Measurements from ENCODE around the gene AMOTL1.

DNA sequence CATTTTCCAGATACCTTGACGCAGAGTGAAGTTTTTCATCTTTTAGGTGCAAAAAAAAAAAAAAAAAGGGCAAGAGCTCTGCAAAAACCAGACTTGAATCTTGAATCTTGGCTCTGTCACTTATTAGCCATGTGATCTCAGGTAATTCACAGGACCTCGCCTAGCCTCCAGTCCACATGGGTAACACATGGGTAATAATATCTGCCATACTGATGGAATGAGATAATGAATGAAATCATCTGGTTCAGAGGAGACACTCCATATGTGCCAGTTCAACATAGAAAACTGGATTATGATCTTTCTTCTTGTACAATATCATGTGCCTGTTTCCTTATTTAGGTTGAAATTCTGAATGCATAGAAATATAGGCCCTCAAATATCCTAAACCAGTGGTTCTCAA lies 8.6 kb upstream of the AMOTL1 start:
- TF ChIP-seq, protein P1, sequence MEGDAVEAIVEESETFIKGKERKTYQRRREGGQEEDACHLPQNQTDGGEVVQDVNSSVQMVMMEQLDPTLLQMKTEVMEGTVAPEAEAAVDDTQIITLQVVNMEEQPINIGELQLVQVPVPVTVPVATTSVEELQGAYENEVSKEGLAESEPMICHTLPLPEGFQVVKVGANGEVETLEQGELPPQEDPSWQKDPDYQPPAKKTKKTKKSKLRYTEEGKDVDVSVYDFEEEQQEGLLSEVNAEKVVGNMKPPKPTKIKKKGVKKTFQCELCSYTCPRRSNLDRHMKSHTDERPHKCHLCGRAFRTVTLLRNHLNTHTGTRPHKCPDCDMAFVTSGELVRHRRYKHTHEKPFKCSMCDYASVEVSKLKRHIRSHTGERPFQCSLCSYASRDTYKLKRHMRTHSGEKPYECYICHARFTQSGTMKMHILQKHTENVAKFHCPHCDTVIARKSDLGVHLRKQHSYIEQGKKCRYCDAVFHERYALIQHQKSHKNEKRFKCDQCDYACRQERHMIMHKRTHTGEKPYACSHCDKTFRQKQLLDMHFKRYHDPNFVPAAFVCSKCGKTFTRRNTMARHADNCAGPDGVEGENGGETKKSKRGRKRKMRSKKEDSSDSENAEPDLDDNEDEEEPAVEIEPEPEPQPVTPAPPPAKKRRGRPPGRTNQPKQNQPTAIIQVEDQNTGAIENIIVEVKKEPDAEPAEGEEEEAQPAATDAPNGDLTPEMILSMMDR (IDR thresholded peaks at IDR 0.05; ENCODE audit: control extremely low read depth in 1 of 3, insufficient read depth in 1 of 3, low read depth in 1 of 3, low read length in 3 of 3), result no peak
- no peak for TF ChIP-seq POLR2A (IDR thresholded peaks at IDR 0.05; ENCODE audit: control extremely low read depth in 1 of 2, low read depth in 2 of 2, low read length in 2 of 2)
- TF ChIP-seq SIN3A (conservative IDR thresholded peaks at IDR 0.05 in 1 of 2, IDR thresholded peaks at IDR 0.05 in 1 of 2; ENCODE audit: low read depth in 1 of 2, low read length in 2 of 2), result no peak
- no peak for TF ChIP-seq JUND (IDR thresholded peaks at IDR 0.05; ENCODE audit: low read length)
- no peak for TF ChIP-seq SIX5 (IDR thresholded peaks at IDR 0.05; ENCODE audit: low read depth, low read length)
- no peak for TF ChIP-seq ASH2L (IDR thresholded peaks at IDR 0.05; ENCODE audit: low read length)
- no peak for TF ChIP-seq POLR2AphosphoS5 (IDR thresholded peaks at IDR 0.05; ENCODE audit: low read depth, low read length)
